H9 (cell line): Measurements from ENCODE around the gene DPY19L3. TPM values are rescaled to one million over a fixed set of nuclear protein-coding genes. Genes with fewer than 3 reads are reported as not detected.

ENCODE experiments used
- DNase-seq: peaks from one replicate; pipeline ENCODE4 v3.0.0-alpha.2; 2017
- H2AFZ ChIP-seq: one replicate; pipeline ENCODE4 v1.6.1; 2013; ENCODE audit warnings: mild to moderate bottlenecking, low read length, control low read depth, moderate library complexity
- H2AK5ac ChIP-seq: 2 replicates; pipeline ENCODE4 v1.6.1; 2013; ENCODE audit warnings: low read length, control low read depth, mixed read lengths; ENCODE audit not compliant: insufficient read length
- H2BK120ac ChIP-seq: one replicate; pipeline ENCODE4 v1.6.1; 2013; ENCODE audit warnings: low read depth, mild to moderate bottlenecking, low read length, control low read depth, inconsistent platforms; ENCODE audit not compliant: poor library complexity, severe bottlenecking
- H2BK12ac ChIP-seq: 2 replicates; pipeline ENCODE4 v1.6.1; 2013; ENCODE audit warnings: low read length, control low read depth, mixed read lengths, low read depth; ENCODE audit not compliant: insufficient read length
- H2BK15ac ChIP-seq: 2 replicates; pipeline ENCODE4 v1.6.1; 2013; ENCODE audit warnings: low read depth, low read length, control low read depth
- H2BK20ac ChIP-seq: one replicate; pipeline ENCODE4 v1.6.1; 2013; ENCODE audit warnings: low read depth, mild to moderate bottlenecking, low read length, control low read depth, inconsistent platforms; ENCODE audit not compliant: poor library complexity, severe bottlenecking
- H2BK5ac ChIP-seq: 2 replicates; pipeline ENCODE4 v1.6.1; 2013; ENCODE audit warnings: low read length, control low read depth, mixed read lengths; ENCODE audit not compliant: insufficient read length
- H3K14ac ChIP-seq: 2 replicates; pipeline ENCODE4 v1.6.1; 2013; ENCODE audit warnings: low read length, control low read depth; ENCODE audit not compliant: insufficient read depth
- H3K18ac ChIP-seq: 2 replicates; pipeline ENCODE4 v1.6.1; 2013; ENCODE audit warnings: low read depth, mild to moderate bottlenecking, mixed read lengths, low read length, control low read depth; ENCODE audit not compliant: insufficient read length
- H3K23ac ChIP-seq: 2 replicates; pipeline ENCODE4 v1.6.1; 2013; ENCODE audit warnings: low read length, control low read depth, mixed read lengths, low read depth; ENCODE audit not compliant: insufficient read length
- H3K23me2 ChIP-seq: 2 replicates; pipeline ENCODE4 v1.6.1; 2013; ENCODE audit warnings: low read depth, mild to moderate bottlenecking, mixed read lengths, low read length, control low read depth; ENCODE audit not compliant: insufficient read length, poor library complexity, severe bottlenecking
- H3K27ac ChIP-seq: 2 replicates; pipeline ENCODE4 v1.5.1; 2013; ENCODE audit warnings: low read length, control low read depth, mixed read lengths, low read depth; ENCODE audit not compliant: insufficient read length
- H3K27me3 ChIP-seq: 2 replicates; pipeline ENCODE4 v1.6.1; 2013; ENCODE audit warnings: low read length, control low read depth, inconsistent platforms; ENCODE audit not compliant: insufficient read depth
- H3K4ac ChIP-seq: 2 replicates; pipeline ENCODE4 v1.6.1; 2013; ENCODE audit warnings: low read depth, mild to moderate bottlenecking, control low read depth, inconsistent platforms, low read length, moderate library complexity
- H3K4me1 ChIP-seq: 2 replicates; pipeline ENCODE4 v1.6.1; 2013; ENCODE audit warnings: low read length, control low read depth, inconsistent platforms; ENCODE audit not compliant: insufficient read depth
- H3K4me2 ChIP-seq: 2 replicates; pipeline ENCODE4 v1.6.1; 2013; ENCODE audit warnings: low read length, control low read depth, mixed read lengths; ENCODE audit not compliant: insufficient read length, insufficient read depth
- H3K56ac ChIP-seq: 2 replicates; pipeline ENCODE4 v1.6.1; 2013; ENCODE audit warnings: low read depth, mild to moderate bottlenecking, mixed read lengths, low read length, control low read depth; ENCODE audit not compliant: insufficient read length
- H3K79me1 ChIP-seq: 2 replicates; pipeline ENCODE4 v1.6.1; 2013; ENCODE audit warnings: low read depth, mild to moderate bottlenecking, moderate library complexity, low read length, control low read depth, inconsistent platforms; ENCODE audit not compliant: insufficient read depth, poor library complexity, severe bottlenecking
- H3K79me2 ChIP-seq: 2 replicates; pipeline ENCODE4 v1.6.1; 2013; ENCODE audit warnings: low read length, control low read depth, inconsistent platforms; ENCODE audit not compliant: insufficient read depth
- H3K9ac ChIP-seq: 2 replicates; pipeline ENCODE4 v1.6.1; 2013; ENCODE audit warnings: low read length, control low read depth, mixed read lengths; ENCODE audit not compliant: insufficient read length; ENCODE audit errors: extremely low read depth
- H3K9me3 ChIP-seq: one replicate; pipeline ENCODE4 v1.6.1; 2013; ENCODE audit warnings: low read depth, low read length, inconsistent platforms; ENCODE audit not compliant: control insufficient read depth
- H3T11ph ChIP-seq: one replicate; pipeline ENCODE4 v1.6.1; 2013; ENCODE audit warnings: mild to moderate bottlenecking, low read length, control low read depth, inconsistent platforms
- H4K20me1 ChIP-seq: one replicate; pipeline ENCODE4 v1.6.1; 2013; ENCODE audit not compliant: control insufficient read depth, insufficient read length, insufficient read depth
- H4K5ac ChIP-seq: 2 replicates; pipeline ENCODE4 v1.6.1; 2013; ENCODE audit warnings: low read depth, mild to moderate bottlenecking, mixed read lengths, low read length, control low read depth; ENCODE audit not compliant: insufficient read length
- H4K8ac ChIP-seq: replicated peaks from 2 replicates; pipeline ENCODE4 v1.6.1; 2013; ENCODE audit warnings: low read length, control low read depth, mixed read lengths, low read depth; ENCODE audit not compliant: insufficient read length
- H4K91ac ChIP-seq: 2 replicates; pipeline ENCODE4 v1.6.1; 2013; ENCODE audit warnings: low read depth, mild to moderate bottlenecking, moderate library complexity, mixed read lengths, low read length, control low read depth; ENCODE audit not compliant: insufficient read length
- H3K27ac Mint-ChIP-seq, 3 experiments: 2 replicates in 2 of 3; 3 replicates in 1 of 3; pipeline ENCODE4 v1.8.0; 2020 to 2021; ENCODE audit warnings: mixed read lengths in 3 of 3, mild to moderate bottlenecking in 1 of 3, moderate library complexity in 1 of 3
- H3K27me3 Mint-ChIP-seq: 2 replicates; pipeline ENCODE4 v1.8.0; 2021; ENCODE audit warnings: low read depth, mild to moderate bottlenecking, moderate library complexity, mixed read lengths
- H3K36me3 Mint-ChIP-seq, 3 experiments: 2 replicates in 2 of 3; 3 replicates in 1 of 3; pipeline ENCODE4 v1.8.0; 2020 to 2021; ENCODE audit warnings: low read depth in 3 of 3, mixed read lengths in 3 of 3; ENCODE audit not compliant: insufficient read depth in 1 of 3
- H3K4me1 Mint-ChIP-seq, 2 experiments: 2 replicates each; pipeline ENCODE4 v1.8.0; 2020; ENCODE audit warnings: mixed read lengths in 2 of 2
- H3K4me3 Mint-ChIP-seq, 2 experiments: 2 replicates in 1 of 2; 3 replicates in 1 of 2; pipeline ENCODE4 v1.8.0; 2020 to 2021; ENCODE audit warnings: mild to moderate bottlenecking in 2 of 2, mixed read lengths in 2 of 2, moderate library complexity in 1 of 2
- H3K9me3 Mint-ChIP-seq, 2 experiments: 2 replicates in 1 of 2; 3 replicates in 1 of 2; pipeline ENCODE4 v1.8.0; 2020; ENCODE audit warnings: mild to moderate bottlenecking in 2 of 2, mixed read lengths in 2 of 2, moderate library complexity in 1 of 2
- WGBS: extraction: QIAGEN DNeasy Blood & Tissue Kit; methylation state at CpG from one replicate; pipeline ENCODE4 v1.1.7; 2013; ENCODE audit warnings: missing lambda C conversion rate, low lambda C conversion rate, mixed read lengths; ENCODE audit not compliant: insufficient read length; ENCODE audit errors: extremely low coverage; 5-methylcytosine and 5-hydroxymethylcytosine counted together
- total RNA-seq: library from RNA; stranded (reverse); gene quantifications from 2 replicates; pipeline ENCODE4 v1.2.1, GENCODE V29; 2021
- TF ChIP-seq, protein P1 (sequence below): fragments of 200-600 bp; sonication (generic); conservative IDR thresholded peaks from 3 replicates; pipeline ENCODE4 v1.8.0; 2021; ENCODE audit warnings: antibody characterized with exemption, mild to moderate bottlenecking

Gene DPY19L3
- total RNA-seq, 1 experiment from 2014 or later = 54.5 TPM

DNA sequence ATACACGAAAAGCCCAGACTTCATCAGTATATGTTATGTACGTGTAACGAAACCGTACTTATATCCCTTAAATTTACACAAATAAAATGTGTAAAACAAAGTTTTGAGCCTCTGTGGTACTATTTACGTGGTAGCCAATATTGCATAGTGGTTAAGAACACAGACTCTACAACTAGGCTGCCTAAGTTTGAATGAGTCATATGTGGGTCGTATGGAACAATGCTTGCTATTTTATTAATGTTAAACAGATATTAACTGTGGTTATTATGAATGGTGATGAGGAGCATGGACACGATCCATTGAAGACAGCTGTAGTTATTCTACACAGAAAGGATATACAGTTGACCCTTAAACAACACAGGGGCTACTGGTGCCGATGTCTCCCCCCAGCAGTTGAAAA lies 42.5 kb downstream of the DPY19L3 start:
- no peak overlapping the region for H4K8ac ChIP-seq
- H2BK5ac ChIP-seq = no peak overlapping the region
- H3K14ac ChIP-seq = no peak overlapping the region
- no peak overlapping the region for H3K23ac ChIP-seq
- H4K20me1 ChIP-seq = no peaks in the 10 kb centered on the region
- H3K4me3 Mint-ChIP-seq = no peak overlapping the region
- H3K4me1 Mint-ChIP-seq = no peaks in the 10 kb centered on the region
- TF ChIP-seq, protein P1, sequence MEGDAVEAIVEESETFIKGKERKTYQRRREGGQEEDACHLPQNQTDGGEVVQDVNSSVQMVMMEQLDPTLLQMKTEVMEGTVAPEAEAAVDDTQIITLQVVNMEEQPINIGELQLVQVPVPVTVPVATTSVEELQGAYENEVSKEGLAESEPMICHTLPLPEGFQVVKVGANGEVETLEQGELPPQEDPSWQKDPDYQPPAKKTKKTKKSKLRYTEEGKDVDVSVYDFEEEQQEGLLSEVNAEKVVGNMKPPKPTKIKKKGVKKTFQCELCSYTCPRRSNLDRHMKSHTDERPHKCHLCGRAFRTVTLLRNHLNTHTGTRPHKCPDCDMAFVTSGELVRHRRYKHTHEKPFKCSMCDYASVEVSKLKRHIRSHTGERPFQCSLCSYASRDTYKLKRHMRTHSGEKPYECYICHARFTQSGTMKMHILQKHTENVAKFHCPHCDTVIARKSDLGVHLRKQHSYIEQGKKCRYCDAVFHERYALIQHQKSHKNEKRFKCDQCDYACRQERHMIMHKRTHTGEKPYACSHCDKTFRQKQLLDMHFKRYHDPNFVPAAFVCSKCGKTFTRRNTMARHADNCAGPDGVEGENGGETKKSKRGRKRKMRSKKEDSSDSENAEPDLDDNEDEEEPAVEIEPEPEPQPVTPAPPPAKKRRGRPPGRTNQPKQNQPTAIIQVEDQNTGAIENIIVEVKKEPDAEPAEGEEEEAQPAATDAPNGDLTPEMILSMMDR = no peak
- H3K4ac ChIP-seq = no peak overlapping the region
- H3K27ac Mint-ChIP-seq = no peak overlapping the region
- H3K4me2 ChIP-seq = no peak overlapping the region
- no peak for DNase-seq
- H2BK15ac ChIP-seq = no peak overlapping the region
- no peak overlapping the region for H3K27ac ChIP-seq
- no peak overlapping the region for H3K9ac ChIP-seq
- no peaks in the 10 kb centered on the region for H3K4me1 ChIP-seq
- H3K27me3 ChIP-seq = no peaks in the 10 kb centered on the region
- no peak overlapping the region for H2AK5ac ChIP-seq
- no peak overlapping the region for H3K18ac ChIP-seq
- H2BK120ac ChIP-seq = no peak overlapping the region
- no peaks in the 10 kb centered on the region for H3K79me2 ChIP-seq
- H3K36me3 Mint-ChIP-seq = peaks cover 11 to 37% (median 17%) of the 10 kb centered on the region in 3 experiments; a peak in 6 of 7 replicates
- no peaks in the 10 kb centered on the region for H3K23me2 ChIP-seq
- H2AFZ ChIP-seq = no peak overlapping the region
- H3K9me3 Mint-ChIP-seq = no peaks in the 10 kb centered on the region
- no peak overlapping the region for H2BK12ac ChIP-seq
- no peak overlapping the region for H3K56ac ChIP-seq
- H3K79me1 ChIP-seq = no peaks in the 10 kb centered on the region
- WGBS = no CpG with 5 or more reads among the region's 8 CpGs
- H2BK20ac ChIP-seq = no peak overlapping the region
- H3K9me3 ChIP-seq = no peaks in the 10 kb centered on the region
- H4K5ac ChIP-seq = no peak overlapping the region
- no peak overlapping the region for H3T11ph ChIP-seq
- H4K91ac ChIP-seq = no peak overlapping the region
- H3K27me3 Mint-ChIP-seq = no peaks in the 10 kb centered on the region
